GM23248 (cell line): ENCODE measurements around the gene FOSL2. TPM values are rescaled to one million over a fixed set of nuclear protein-coding genes. Genes with fewer than 3 reads are reported as not detected.

Experiments used
- DNase-seq: peaks from one replicate; pipeline ENCODE4 v3.0.0-alpha.2; 2015
- H2AFZ ChIP-seq: fragments of 200-600 bp; sonication (generic); 2 replicates; pipeline ENCODE4 v1.6.1; 2016; ENCODE audit warnings: antibody characterized with exemption
- H3F3A ChIP-seq: fragments of 200-600 bp; sonication (generic); 2 replicates; pipeline ENCODE4 v1.6.1; 2016; ENCODE audit warnings: mild to moderate bottlenecking, antibody characterized with exemption, mixed run types; ENCODE audit not compliant: insufficient read depth
- H3K27ac ChIP-seq: fragments of 200-600 bp; sonication (generic); 2 replicates; pipeline ENCODE4 v1.5.1; 2016; ENCODE audit warnings: mild to moderate bottlenecking
- H3K27me3 ChIP-seq: fragments of 200-600 bp; sonication (generic); replicated peaks from 2 replicates; pipeline ENCODE4 v1.6.1; 2016; ENCODE audit warnings: mild to moderate bottlenecking; ENCODE audit not compliant: insufficient read depth
- H3K36me3 ChIP-seq: fragments of 200-600 bp; sonication (generic); 2 replicates; pipeline ENCODE4 v1.6.1; 2016; ENCODE audit warnings: low read depth, mild to moderate bottlenecking
- H3K4me1 ChIP-seq: fragments of 200-600 bp; sonication (generic); 2 replicates; pipeline ENCODE4 v1.6.1; 2016; ENCODE audit warnings: mild to moderate bottlenecking; ENCODE audit not compliant: insufficient read depth
- H3K4me2 ChIP-seq: fragments of 200-600 bp; sonication (generic); one replicate; pipeline ENCODE4 v1.6.1; 2016; ENCODE audit warnings: mild to moderate bottlenecking; ENCODE audit not compliant: unreplicated experiment
- H3K4me3 ChIP-seq: fragments of 200-600 bp; sonication (generic); 2 replicates; pipeline ENCODE4 v1.5.1; 2016; ENCODE audit warnings: mild to moderate bottlenecking
- H3K79me2 ChIP-seq: fragments of 200-600 bp; sonication (generic); 2 replicates; pipeline ENCODE4 v1.6.1; 2016; ENCODE audit warnings: mild to moderate bottlenecking; ENCODE audit not compliant: insufficient read depth
- H3K9ac ChIP-seq: fragments of 200-600 bp; sonication (generic); 2 replicates; pipeline ENCODE4 v1.6.1; 2016; ENCODE audit warnings: mild to moderate bottlenecking
- H3K9me2 ChIP-seq: fragments of 200-600 bp; sonication (generic); 2 replicates; pipeline ENCODE4 v1.6.1; 2016; ENCODE audit warnings: mixed run types, mild to moderate bottlenecking, moderate library complexity; ENCODE audit not compliant: insufficient read depth
- H3K9me3 ChIP-seq: fragments of 200-600 bp; sonication (generic); one replicate; pipeline ENCODE4 v1.6.1; 2017; ENCODE audit warnings: low read depth
- H4K20me1 ChIP-seq: fragments of 200-600 bp; sonication (generic); 2 replicates; pipeline ENCODE4 v1.6.0; 2016; ENCODE audit not compliant: insufficient read depth
- EZH2 ChIP-seq: fragments of 200-600 bp; sonication (generic); IDR thresholded peaks from 2 replicates; pipeline ENCODE4 v1.6.1; 2018; ENCODE audit warnings: antibody characterized with exemption, mild to moderate bottlenecking; ENCODE audit not compliant: insufficient read depth, poor library complexity, severe bottlenecking
- EZH2phosphoT487 ChIP-seq: fragments of 200-600 bp; sonication (generic); IDR thresholded peaks from 2 replicates; pipeline ENCODE4 v1.6.1; 2018; ENCODE audit warnings: antibody characterized with exemption, moderate library complexity, mild to moderate bottlenecking, low read depth; ENCODE audit not compliant: insufficient read depth
- WGBS, 2 experiments: methylation state at CpG; one replicate each; pipeline ENCODE4 v1.1.6; 2015 to 2017; ENCODE audit warnings: low lambda C conversion rate in 2 of 2, low coverage in 1 of 2; ENCODE audit errors: missing lambda C conversion rate in 2 of 2; 5-methylcytosine and 5-hydroxymethylcytosine counted together
- in situ Hi-C: fragments of 300-500 bp; cut with MboI; formaldehyde crosslinking; loops from 2 replicates; pipeline ENCODE4 v1.15.0; 2020
- polyA plus RNA-seq: library from polyadenylated mRNA; unstranded; fragments of >200 nt; fragmentation: Nextera tagmentation; extraction: Ambion mirVana; gene quantifications from 2 replicates; pipeline ENCODE4 v1.2.1, GENCODE V29; 2016
- total RNA-seq: library from RNA; depleted of rRNA; stranded (reverse); fragments of >200 nt; shearing (Covaris generic); gene quantifications from 2 replicates; pipeline ENCODE4 v1.2.3, GENCODE V29; 2014

FOSL2 gene
- total and polyA plus RNA-seq, 2 experiments from 2014 or later = 42.4 to 78.0 TPM

- no peaks in the 10 kb centered on the region for H3K9me3 ChIP-seq
- H3K79me2 ChIP-seq = no peaks in the 10 kb centered on the region
- TF ChIP-seq EZH2phosphoT487 = no peak
- TF ChIP-seq EZH2 = no peak
- no peaks in the 10 kb centered on the region for H4K20me1 ChIP-seq
- 0 out of 2 replicates have a peak, but pooled peaks cover 7% of the 10 kb centered on the region for H3K4me1 ChIP-seq
- H3K9me2 ChIP-seq = no peaks in the 10 kb centered on the region
- no peak overlapping the region for H3K4me2 ChIP-seq
- H3K36me3 ChIP-seq = no peaks in the 10 kb centered on the region
- in situ Hi-C loops = no loop called here
- no peak for DNase-seq
- 67 to 75% methylated on average over 5 of the region's 5 CpGs for WGBS, 2 experiments
- H3K4me3 ChIP-seq = no peak overlapping the region
- H3K27me3 ChIP-seq = no peaks in the 10 kb centered on the region
- H3F3A ChIP-seq = 0 out of 2 replicates have a peak, but pooled peaks cover 6% of the 10 kb centered on the region
- H3K9ac ChIP-seq = no peak overlapping the region
- no peak overlapping the region for H2AFZ ChIP-seq
- no peak overlapping the region for H3K27ac ChIP-seq
Measured at GRCh38 chr2:28439127-28439526, 46.5 kb downstream of the FOSL2 start.

DNA sequence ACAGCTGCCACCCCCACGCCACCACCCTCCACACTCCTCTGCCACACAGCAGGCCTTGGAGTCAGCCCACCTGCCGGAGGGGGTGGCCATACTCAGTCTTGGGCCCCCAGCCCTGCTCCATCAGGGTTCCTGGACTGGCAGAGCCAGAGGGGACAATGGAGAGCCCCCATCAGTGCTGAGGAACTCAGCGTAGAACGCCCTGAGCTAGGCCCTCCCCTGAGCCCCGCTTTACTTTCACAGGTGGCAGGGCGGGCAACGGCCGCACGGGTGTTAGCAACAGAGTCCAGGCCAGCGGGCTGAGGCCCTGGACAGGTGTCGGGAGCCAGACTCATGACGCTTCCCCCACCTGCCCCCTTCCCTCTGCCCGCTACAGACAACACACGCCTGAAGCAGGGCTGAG lies 47.1 kb downstream of the FOSL2 start:
- Histone ChIP-seq H3K79me2 (no peaks in the 10 kb centered on the region), H2AFZ (no peak overlapping the region), H4K20me1 (no peaks in the 10 kb centered on the region), H3K4me3 (no peak overlapping the region), H3K27me3 (no peaks in the 10 kb centered on the region), H3K36me3 (no peaks in the 10 kb centered on the region), H3K4me1 (0 out of 2 replicates have a peak, but pooled peaks cover 7% of the 10 kb centered on the region), H3K4me2 (no peak overlapping the region), H3K9me2 (no peaks in the 10 kb centered on the region), H3K9ac (no peak overlapping the region), H3F3A (0 out of 2 replicates have a peak, but pooled peaks cover 6% of the 10 kb centered on the region), H3K9me3 (no peaks in the 10 kb centered on the region), H3K27ac (no peak overlapping the region)
- in situ Hi-C loops = no loop called here
- 89 to 94% methylated on average over 11 to 14 of the region's 14 CpGs for WGBS, 2 experiments
- no peak for DNase-seq
- no peak for TF ChIP-seq EZH2phosphoT487

DNA sequence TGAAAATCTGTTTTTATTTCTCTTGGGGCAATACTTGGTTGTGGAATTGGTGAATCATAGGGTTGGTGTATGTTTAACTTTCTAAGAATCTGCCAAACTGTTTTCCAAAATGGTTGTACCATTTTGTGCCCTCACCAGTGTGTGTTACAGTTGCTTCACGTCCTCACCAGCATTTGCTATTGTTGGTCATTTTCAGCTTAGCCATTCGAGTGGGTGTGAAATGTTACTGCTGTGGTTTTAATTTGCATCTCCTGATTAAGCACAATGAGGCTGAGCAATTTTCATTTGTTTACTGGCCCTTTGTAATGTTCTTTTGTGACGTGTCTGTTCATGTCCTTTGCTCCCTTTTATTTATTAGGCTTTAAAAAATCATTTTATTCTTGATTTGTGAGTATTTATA lies 49.7 kb downstream of the FOSL2 start:
- Histone ChIP-seq H4K20me1 (no peaks in the 10 kb centered on the region), H3K27ac (no peak overlapping the region), H3K9me3 (no peaks in the 10 kb centered on the region), H3K36me3 (no peaks in the 10 kb centered on the region), H3K9me2 (no peaks in the 10 kb centered on the region), H2AFZ (no peak overlapping the region), H3K27me3 (no peaks in the 10 kb centered on the region), H3K9ac (no peak overlapping the region), H3K4me1 (peaks cover 27% of the 10 kb centered on the region), H3F3A (peaks cover 19% of the 10 kb centered on the region), H3K79me2 (no peaks in the 10 kb centered on the region), H3K4me3 (no peak overlapping the region), H3K4me2 (no peak overlapping the region)
- no peak for DNase-seq
- TF ChIP-seq EZH2 = no peak
- no peak for TF ChIP-seq EZH2phosphoT487
- in situ Hi-C loops = no loop called here
- WGBS, 2 experiments = 50 to 51% methylated on average over 3 of the region's 3 CpGs

GRCh38 chr2:28444956-28445355 lies 52.3 kb downstream of the FOSL2 start:
- H3K9me3 ChIP-seq = no peaks in the 10 kb centered on the region
- H3K9me2 ChIP-seq = no peaks in the 10 kb centered on the region
- H3K4me3 ChIP-seq = no peak overlapping the region
- 86 to 87% methylated on average over 4 of the region's 4 CpGs for WGBS, 2 experiments
- H3K27ac ChIP-seq = no peak overlapping the region
- no peak for TF ChIP-seq EZH2
- no peak for TF ChIP-seq EZH2phosphoT487
- peaks cover 50% of the 10 kb centered on the region for H3K4me1 ChIP-seq
- H3K4me2 ChIP-seq = no peak overlapping the region
- H3K36me3 ChIP-seq = no peaks in the 10 kb centered on the region
- H3F3A ChIP-seq = peaks cover 46% of the 10 kb centered on the region
- H4K20me1 ChIP-seq = no peaks in the 10 kb centered on the region
- in situ Hi-C loops = no loop called here
- no peaks in the 10 kb centered on the region for H3K27me3 ChIP-seq
- no peak overlapping the region for H3K9ac ChIP-seq
- no peak overlapping the region for H2AFZ ChIP-seq
- no peaks in the 10 kb centered on the region for H3K79me2 ChIP-seq
- no peak for DNase-seq
